DND-41 (cell line): ENCODE results near the gene AKAP13.
A peak's percentile ranks its signal among the peaks of the same experiment; 100 is the strongest.

Source experiments
- ATAC-seq: fragments of 200-7000 bp; cut with Tn5 transposase; 3 replicates; pipeline ENCODE4 v1.9.1; 2021; ENCODE audit warnings: low read depth; ENCODE audit not compliant: insufficient read depth
- DNase-seq: peaks from one replicate; pipeline ENCODE4 v3.0.0-alpha.2; 2020
- H2AFZ ChIP-seq: 2 replicates; pipeline ENCODE4 v1.6.0; 2012; ENCODE audit warnings: low read depth, low read length
- H3K27ac ChIP-seq: 2 replicates; pipeline ENCODE4 v1.5.1; 2012; ENCODE audit warnings: low read length, inconsistent platforms
- H3K27me3 ChIP-seq: fragments of 200-600 bp; sonication (generic); 2 replicates; pipeline ENCODE4 v1.6.0; 2012; ENCODE audit warnings: low read length, mild to moderate bottlenecking, inconsistent platforms; ENCODE audit not compliant: insufficient read depth, poor library complexity
- H3K36me3 ChIP-seq: 2 replicates; pipeline ENCODE4 v1.5.1; 2012; ENCODE audit warnings: low read length, inconsistent platforms; ENCODE audit not compliant: insufficient read depth
- H3K4me1 ChIP-seq: 2 replicates; pipeline ENCODE4 v1.5.1; 2012; ENCODE audit warnings: mild to moderate bottlenecking, low read length; ENCODE audit not compliant: insufficient read depth
- H3K4me2 ChIP-seq: 2 replicates; pipeline ENCODE4 v1.6.0; 2012; ENCODE audit warnings: mild to moderate bottlenecking, moderate library complexity, low read length, inconsistent platforms; ENCODE audit not compliant: insufficient read depth
- H3K4me3 ChIP-seq, 2 experiments: fragments of 200-600 bp in 1 of 2; shearing (Covaris generic) in 1 of 2; 2 replicates each; pipeline ENCODE4 v1.5.1; 2012 to 2016; ENCODE audit warnings: inconsistent platforms in 2 of 2, low read length in 2 of 2, mild to moderate bottlenecking in 2 of 2, low read depth in 1 of 2, moderate library complexity in 1 of 2
- H3K79me2 ChIP-seq: 2 replicates; pipeline ENCODE4 v1.6.0; 2012; ENCODE audit warnings: low read length, inconsistent platforms; ENCODE audit not compliant: insufficient read depth
- H3K9ac ChIP-seq: 2 replicates; pipeline ENCODE4 v1.6.0; 2012; ENCODE audit warnings: low read depth, mild to moderate bottlenecking, inconsistent platforms, low read length, moderate library complexity
- H3K9me3 ChIP-seq: 2 replicates; pipeline ENCODE4 v1.5.1; 2012; ENCODE audit warnings: low read length, moderate library complexity, mild to moderate bottlenecking, inconsistent platforms; ENCODE audit not compliant: insufficient read depth, severe bottlenecking
- H4K20me1 ChIP-seq: 2 replicates; pipeline ENCODE4 v1.6.0; 2012; ENCODE audit warnings: low read length; ENCODE audit not compliant: insufficient read depth
- EZH2 ChIP-seq: IDR thresholded peaks from 3 replicates; pipeline ENCODE4 v1.6.1; 2012; ENCODE audit warnings: borderline replicate concordance, low read depth, mild to moderate bottlenecking, moderate library complexity, low read length, inconsistent platforms; ENCODE audit not compliant: severe bottlenecking
- TF ChIP-seq, protein P1 (sequence below): IDR thresholded peaks from 2 replicates; pipeline ENCODE4 v1.5.1; 2012; ENCODE audit warnings: borderline replicate concordance, low read length, moderate library complexity, mild to moderate bottlenecking; ENCODE audit not compliant: poor library complexity, severe bottlenecking; ENCODE audit errors: extremely low read depth

AKAP13 gene

DNA sequence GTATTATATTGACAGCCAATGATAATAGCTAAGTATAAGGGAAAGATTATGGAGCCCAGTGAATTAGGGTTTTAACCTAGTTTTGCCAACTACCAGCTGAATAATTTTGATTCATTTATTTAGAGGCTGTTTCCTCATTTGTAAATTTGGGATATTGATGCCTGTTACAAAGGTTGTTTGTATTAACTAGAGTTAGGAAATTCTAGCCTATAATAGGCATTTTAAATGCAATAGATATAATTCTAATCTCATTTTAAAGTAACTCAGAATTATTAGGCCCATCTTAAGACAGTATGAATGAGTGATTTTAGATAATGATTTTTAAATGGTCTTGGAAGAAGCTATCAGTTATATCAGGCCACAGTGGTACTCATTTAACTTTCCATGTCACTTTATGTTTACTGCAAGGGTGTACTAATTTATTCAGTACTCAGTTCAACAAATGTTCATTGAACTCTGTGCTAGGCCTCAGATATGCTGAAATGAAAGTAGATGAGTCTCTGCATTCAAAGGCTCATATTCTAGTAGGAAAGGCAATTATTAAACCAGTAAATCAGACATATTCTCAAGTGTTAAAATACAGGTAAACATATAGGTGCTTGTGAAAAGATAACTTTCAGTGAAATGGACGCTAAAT, 213.5 kb downstream of the AKAP13 start:
- no peak for TF ChIP-seq EZH2
- TF ChIP-seq, protein P1, sequence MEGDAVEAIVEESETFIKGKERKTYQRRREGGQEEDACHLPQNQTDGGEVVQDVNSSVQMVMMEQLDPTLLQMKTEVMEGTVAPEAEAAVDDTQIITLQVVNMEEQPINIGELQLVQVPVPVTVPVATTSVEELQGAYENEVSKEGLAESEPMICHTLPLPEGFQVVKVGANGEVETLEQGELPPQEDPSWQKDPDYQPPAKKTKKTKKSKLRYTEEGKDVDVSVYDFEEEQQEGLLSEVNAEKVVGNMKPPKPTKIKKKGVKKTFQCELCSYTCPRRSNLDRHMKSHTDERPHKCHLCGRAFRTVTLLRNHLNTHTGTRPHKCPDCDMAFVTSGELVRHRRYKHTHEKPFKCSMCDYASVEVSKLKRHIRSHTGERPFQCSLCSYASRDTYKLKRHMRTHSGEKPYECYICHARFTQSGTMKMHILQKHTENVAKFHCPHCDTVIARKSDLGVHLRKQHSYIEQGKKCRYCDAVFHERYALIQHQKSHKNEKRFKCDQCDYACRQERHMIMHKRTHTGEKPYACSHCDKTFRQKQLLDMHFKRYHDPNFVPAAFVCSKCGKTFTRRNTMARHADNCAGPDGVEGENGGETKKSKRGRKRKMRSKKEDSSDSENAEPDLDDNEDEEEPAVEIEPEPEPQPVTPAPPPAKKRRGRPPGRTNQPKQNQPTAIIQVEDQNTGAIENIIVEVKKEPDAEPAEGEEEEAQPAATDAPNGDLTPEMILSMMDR, result no peak
- DNase-seq (no peak), ATAC-seq (no peak)
- Histone ChIP-seq H3K27me3 (no peaks in the 10 kb centered on the region), H3K4me3 (no peak overlapping the region), H3K79me2 (no peaks in the 10 kb centered on the region), H3K9me3 (no peaks in the 10 kb centered on the region), H3K9ac (no peak overlapping the region), H3K4me2 (no peak overlapping the region), H4K20me1 (no peaks in the 10 kb centered on the region; the same call in 1 of the 2 replicates), H3K4me1 (peaks cover 22% of the 10 kb centered on the region), H2AFZ (no peak overlapping the region), H3K27ac (no peak overlapping the region), H3K36me3 (no peaks in the 10 kb centered on the region)

DNA sequence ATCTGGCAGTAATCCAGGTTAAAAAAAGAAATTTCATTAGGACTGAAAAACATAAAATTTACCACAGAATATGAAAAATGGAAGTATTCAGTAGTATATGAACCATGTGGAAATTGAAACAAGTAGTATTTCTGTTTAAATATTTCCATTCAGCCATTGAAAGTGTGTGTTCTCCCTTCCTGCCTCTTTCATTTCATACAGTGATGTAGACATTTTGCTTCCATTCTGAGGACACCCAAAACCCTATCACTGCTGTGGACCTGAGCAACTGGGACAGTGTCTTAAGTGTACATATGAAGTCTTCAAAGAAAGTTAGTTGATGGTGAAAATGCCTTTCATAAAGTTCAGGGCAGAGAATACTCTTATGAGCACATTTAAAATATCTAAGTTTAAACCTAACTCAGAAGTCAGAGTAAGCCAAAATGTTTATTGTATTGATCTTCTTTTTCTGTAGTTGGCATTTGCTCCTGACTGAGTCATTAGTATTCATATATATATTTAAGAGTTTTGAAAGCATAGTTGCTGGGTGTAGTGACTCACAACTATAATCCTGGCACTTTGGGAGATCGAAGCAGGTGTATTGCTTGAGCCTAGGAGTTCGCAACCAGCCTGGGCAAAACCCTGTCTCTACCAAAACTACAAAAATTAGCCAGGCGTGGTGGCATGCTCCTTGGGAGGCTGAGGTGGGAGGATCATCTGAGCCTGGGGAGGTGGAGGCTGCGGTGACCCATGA, 215.6 kb downstream of the AKAP13 start:
- no peaks in the 10 kb centered on the region; the same call in 1 of the 2 replicates for H4K20me1 ChIP-seq
- no peak for TF ChIP-seq EZH2
- TF ChIP-seq, protein P1, result no peak
- no peak for DNase-seq
- H3K9me3 ChIP-seq, result no peaks in the 10 kb centered on the region
- no peak overlapping the region for H2AFZ ChIP-seq
- peaks cover 22% of the 10 kb centered on the region for H3K4me1 ChIP-seq
- no peak overlapping the region for H3K27ac ChIP-seq
- no peak overlapping the region for H3K9ac ChIP-seq
- no peak overlapping the region for H3K4me3 ChIP-seq
- H3K4me2 ChIP-seq, result no peak overlapping the region
- no peaks in the 10 kb centered on the region for H3K27me3 ChIP-seq
- no peak for ATAC-seq
- H3K36me3 ChIP-seq, result no peaks in the 10 kb centered on the region
- no peaks in the 10 kb centered on the region for H3K79me2 ChIP-seq

DNA sequence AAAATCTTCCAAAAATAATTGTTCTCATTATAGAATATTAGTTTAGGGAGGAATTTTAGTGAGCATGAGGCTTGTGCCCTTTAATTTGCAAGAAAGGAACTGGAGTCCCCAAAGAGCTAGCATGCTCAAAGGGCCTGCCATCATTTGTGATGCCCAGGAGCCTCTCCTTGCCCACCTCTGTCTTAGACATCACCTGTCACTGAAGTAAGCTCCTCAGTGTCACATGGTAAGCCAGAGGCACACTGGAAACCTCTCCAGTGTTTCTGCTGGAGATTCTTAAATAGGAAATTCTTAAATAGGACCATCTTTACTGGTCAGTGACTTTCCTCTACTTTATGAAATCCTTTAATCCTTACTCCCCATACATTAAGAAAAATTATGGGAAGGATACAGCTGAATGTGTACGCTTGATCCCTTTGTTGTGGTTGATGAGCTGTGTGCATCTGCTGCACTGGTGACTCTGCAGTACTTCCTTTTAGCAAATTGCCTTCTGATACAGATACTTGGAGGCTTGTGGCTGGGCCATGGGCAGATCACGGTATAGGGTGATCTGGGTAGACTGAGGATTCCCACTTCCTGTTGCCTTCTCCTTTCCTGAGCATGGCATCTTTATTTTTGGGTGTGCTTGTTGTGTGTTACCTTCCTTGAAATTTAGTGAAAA, 216.9 kb downstream of the AKAP13 start:
- TF ChIP-seq, protein P1, result no peak
- no peak for TF ChIP-seq EZH2
- Histone ChIP-seq H3K4me3 (no peak overlapping the region), H2AFZ (no peak overlapping the region), H3K36me3 (no peaks in the 10 kb centered on the region), H3K4me2 (0 out of 2 replicates have a peak overlapping the region, but pooled peaks have one; percentile 7), H3K27me3 (no peaks in the 10 kb centered on the region), H3K79me2 (no peaks in the 10 kb centered on the region), H3K27ac (peak overlapping the region; percentile 42), H3K9me3 (no peaks in the 10 kb centered on the region), H4K20me1 (no peaks in the 10 kb centered on the region; the same call in 1 of the 2 replicates), H3K4me1 (peaks cover 22% of the 10 kb centered on the region), H3K9ac (no peak overlapping the region)
- ATAC-seq, result peak; percentile 100
- DNase-seq, result peak; percentile 58
